H1 (cell line): Measurements from ENCODE around the gene PTMA. TPM values are rescaled to one million over a fixed set of nuclear protein-coding genes. Genes with fewer than 3 reads are reported as not detected.

ENCODE experiments used
- CTCF ChIA-PET: fragments of 300-600 bp; sonication (Branson Sonifier 250); formaldehyde crosslinking; loops from one replicate; lab custom pipeline; 2021; ENCODE audit not compliant: partially characterized antibody; lab: Charles Lee
- POLR2A ChIA-PET: fragments of 300-600 bp; sonication (Branson Sonifier 250); formaldehyde crosslinking; loops from one replicate; lab custom pipeline; 2021; ENCODE audit warnings: inconsistent platforms; ENCODE audit not compliant: partially characterized antibody; lab: Charles Lee
- DNase-seq, 2 experiments: peaks; one replicate each; pipeline versions ENCODE4 v3.0.0 to v3.0.0-alpha.2; 2010 to 2022; ENCODE audit warnings: low spot score in 2 of 2, low read depth in 1 of 2, mixed read lengths in 1 of 2
- FAIRE-seq: peaks from 2 replicates; lab custom pipeline; 2011; peaks lifted over from hg19 to GRCh38; lab: Jason Lieb, UNC
- H2AFZ ChIP-seq: 2 replicates; pipeline ENCODE4 v1.8.1; 2012; ENCODE audit warnings: low read length, inconsistent platforms
- H2AK5ac ChIP-seq: 2 replicates; pipeline ENCODE4 v1.6.1; 2013; ENCODE audit warnings: low read depth, low read length
- H2BK120ac ChIP-seq: replicated peaks from 2 replicates; pipeline ENCODE3; 2013; ENCODE audit warnings: low read depth, low read length, inconsistent platforms
- H2BK12ac ChIP-seq: 2 replicates; pipeline ENCODE4 v1.6.1; 2013; ENCODE audit warnings: low read depth, low read length
- H2BK15ac ChIP-seq: 2 replicates; pipeline ENCODE4 v1.6.1; 2013; ENCODE audit warnings: low read length
- H2BK20ac ChIP-seq: 2 replicates; pipeline ENCODE4 v1.6.1; 2013; ENCODE audit warnings: low read length
- H2BK5ac ChIP-seq: 2 replicates; pipeline ENCODE4 v1.6.1; 2013; ENCODE audit warnings: low read depth, low read length
- H3K14ac ChIP-seq: 2 replicates; pipeline ENCODE4 v1.6.1; 2013; ENCODE audit warnings: inconsistent platforms; ENCODE audit not compliant: insufficient read length
- H3K18ac ChIP-seq: 2 replicates; pipeline ENCODE4 v1.6.1; 2013; ENCODE audit warnings: low read length; ENCODE audit errors: extremely low read depth
- H3K23ac ChIP-seq: 2 replicates; pipeline ENCODE4 v1.6.1; 2013; ENCODE audit warnings: inconsistent platforms; ENCODE audit not compliant: insufficient read length
- H3K23me2 ChIP-seq: 2 replicates; pipeline ENCODE4 v1.6.1; 2013; ENCODE audit warnings: low read depth, low read length
- H3K27ac ChIP-seq: 2 replicates; pipeline ENCODE4 v1.6.1; 2011; ENCODE audit warnings: low read depth, low read length, inconsistent platforms
- H3K27me3 ChIP-seq, 4 experiments: replicated peaks in 1 of 4; 1 replicate in 1 of 4; 2 replicates in 3 of 4; pipeline versions ENCODE4 v1.6.1 to v1.8.1; 2011 to 2013; ENCODE audit warnings: low read length in 3 of 4, mild to moderate bottlenecking in 3 of 4, inconsistent platforms in 2 of 4, mixed read lengths in 2 of 4, moderate library complexity in 1 of 4; ENCODE audit not compliant: control insufficient read depth in 3 of 4, insufficient read depth in 3 of 4; ENCODE audit errors: extremely low read depth in 1 of 4
- H3K36me3 ChIP-seq, 4 experiments: 2 replicates each; pipeline versions ENCODE4 v1.6.1 to v1.8.1; 2011 to 2013; ENCODE audit warnings: mild to moderate bottlenecking in 4 of 4, low read length in 3 of 4, moderate library complexity in 2 of 4, control low read depth in 1 of 4, inconsistent platforms in 1 of 4; ENCODE audit not compliant: insufficient read depth in 4 of 4, control insufficient read depth in 2 of 4
- H3K4ac ChIP-seq: replicated peaks from 2 replicates; pipeline ENCODE3; 2013; ENCODE audit warnings: low read length, low read depth, mixed read lengths, inconsistent platforms; ENCODE audit not compliant: insufficient read length
- H3K4me1 ChIP-seq, 4 experiments: replicated peaks in 1 of 4; 1 replicate in 1 of 4; 2 replicates in 3 of 4; pipeline versions ENCODE4 v1.6.1 to v1.8.1; 2011 to 2013; ENCODE audit warnings: low read length in 3 of 4, inconsistent platforms in 2 of 4, mixed read lengths in 1 of 4; ENCODE audit not compliant: insufficient read depth in 4 of 4, control insufficient read depth in 3 of 4
- H3K4me2 ChIP-seq, 2 experiments: 2 replicates each; pipeline versions ENCODE4 v1.6.1 to v1.8.1; 2011 to 2013; ENCODE audit warnings: low read depth in 2 of 2, low read length in 2 of 2, control low read depth in 1 of 2, inconsistent platforms in 1 of 2, mild to moderate bottlenecking in 1 of 2; ENCODE audit not compliant: insufficient read depth in 1 of 2
- H3K4me3 ChIP-seq, 4 experiments: fragments of 200-600, 300-600 bp in 1 of 4; sonication (generic), shearing (Covaris generic), sonication (Bioruptor Twin) in 1 of 4; 2 replicates each; pipeline versions ENCODE4 v1.5.1 to v1.8.1; 2011 to 2016; ENCODE audit warnings: low read length in 4 of 4, low read depth in 3 of 4, control low read depth in 2 of 4, inconsistent platforms in 2 of 4, mild to moderate bottlenecking in 2 of 4, mixed read lengths in 1 of 4, moderate library complexity in 1 of 4; ENCODE audit not compliant: insufficient read depth in 2 of 4; ENCODE audit errors: extremely low read depth in 1 of 4
- H3K56ac ChIP-seq: replicated peaks from 2 replicates; pipeline ENCODE3; 2013; ENCODE audit warnings: low read depth, mild to moderate bottlenecking, mixed read lengths, low read length, inconsistent platforms; ENCODE audit not compliant: insufficient read length
- H3K79me1 ChIP-seq: 2 replicates; pipeline ENCODE4 v1.6.1; 2013; ENCODE audit warnings: low read depth, low read length, control low read depth
- H3K79me2 ChIP-seq, 2 experiments: 2 replicates each; pipeline versions ENCODE4 v1.6.1 to v1.8.1; 2012 to 2013; ENCODE audit warnings: low read length in 2 of 2, mild to moderate bottlenecking in 2 of 2, inconsistent platforms in 1 of 2; ENCODE audit not compliant: insufficient read depth in 2 of 2, control insufficient read depth in 1 of 2
- H3K9ac ChIP-seq, 4 experiments: replicated peaks in 1 of 4; 1 replicate in 1 of 4; 2 replicates in 3 of 4; pipeline versions ENCODE4 v1.6.1 to v1.8.1; 2011 to 2013; ENCODE audit warnings: low read depth in 3 of 4, low read length in 3 of 4, control low read depth in 2 of 4, mild to moderate bottlenecking in 2 of 4, moderate library complexity in 2 of 4, inconsistent platforms in 1 of 4; ENCODE audit errors: extremely low read depth in 1 of 4
- H3K9me3 ChIP-seq, 2 experiments: 2 replicates each; pipeline versions ENCODE4 v1.6.1 to v1.8.1; 2012 to 2013; ENCODE audit warnings: mild to moderate bottlenecking in 2 of 2, moderate library complexity in 2 of 2, control low read depth in 1 of 2, inconsistent platforms in 1 of 2, low read depth in 1 of 2, low read length in 1 of 2, mixed read lengths in 1 of 2; ENCODE audit not compliant: insufficient read depth in 2 of 2
- H4K20me1 ChIP-seq, 2 experiments: replicated peaks in 1 of 2; 2 replicates each; pipeline versions ENCODE3 to v1.8.1; 2011 to 2013; ENCODE audit warnings: inconsistent platforms in 2 of 2, low read length in 2 of 2, mild to moderate bottlenecking in 1 of 2; ENCODE audit not compliant: insufficient read depth in 2 of 2, control insufficient read depth in 1 of 2
- H4K5ac ChIP-seq: 2 replicates; pipeline ENCODE4 v1.6.1; 2013; ENCODE audit warnings: low read length, low read depth, mixed read lengths, inconsistent platforms; ENCODE audit not compliant: insufficient read length
- H4K8ac ChIP-seq: 2 replicates; pipeline ENCODE4 v1.8.0; 2013; ENCODE audit warnings: mild to moderate bottlenecking, moderate library complexity, low read length, inconsistent platforms; ENCODE audit not compliant: insufficient read depth; ENCODE audit errors: extremely low read depth
- H4K91ac ChIP-seq: replicated peaks from 2 replicates; pipeline ENCODE3; 2013; ENCODE audit warnings: low read length, mixed read lengths, inconsistent platforms; ENCODE audit not compliant: insufficient read length
- ASH2L ChIP-seq: fragments of 200-600, 300-600 bp; sonication (generic); IDR thresholded peaks from one replicate; pipeline ENCODE4 v1.7.1; 2017; ENCODE audit warnings: low read length
- CHD2 ChIP-seq: IDR thresholded peaks from 2 replicates; pipeline ENCODE4 v1.6.1; 2012; ENCODE audit warnings: low read length, improper control_type of control experiment
- HDAC6 ChIP-seq: IDR thresholded peaks from one replicate; pipeline ENCODE4 v1.7.1; 2012; ENCODE audit warnings: low read depth, mild to moderate bottlenecking, inconsistent platforms, low read length, moderate library complexity
- RAD21 ChIP-seq, 2 experiments: IDR thresholded peaks in 1 of 2; conservative IDR thresholded peaks in 1 of 2; 2 replicates each; pipeline ENCODE4 v1.6.1; 2011; ENCODE audit warnings: low read depth in 2 of 2, low read length in 2 of 2, improper control_type of control experiment in 1 of 2, inconsistent platforms in 1 of 2, mild to moderate bottlenecking in 1 of 2, moderate library complexity in 1 of 2
- SP1 ChIP-seq: IDR thresholded peaks from 2 replicates; pipeline ENCODE4 v1.6.1; 2011; ENCODE audit warnings: low read depth, low read length
- TCF12 ChIP-seq: IDR thresholded peaks from 2 replicates; pipeline ENCODE4 v1.6.1; 2011; ENCODE audit warnings: low read depth, mild to moderate bottlenecking, low read length
- WGBS, 2 experiments: shearing (Covaris generic) in 1 of 2; methylation state at CpG; one replicate each; pipeline versions ENCODE4 v1.1.6 to v1.1.7; 2013 to 2015; ENCODE audit warnings: low lambda C conversion rate in 2 of 2, mixed read lengths in 2 of 2, inconsistent platforms in 1 of 2, low coverage in 1 of 2, missing lambda C conversion rate in 1 of 2; ENCODE audit not compliant: insufficient replicate concordance in 2 of 2, insufficient coverage in 1 of 2, insufficient read length in 1 of 2; ENCODE audit errors: extremely low coverage in 1 of 2, missing lambda C conversion rate in 1 of 2; 5-methylcytosine and 5-hydroxymethylcytosine counted together
- polyA plus RNA-seq, 7 experiments: library from polyadenylated mRNA; depleted of rRNA in 3 of 7; stranded (reverse) in 5 of 7; unstranded in 2 of 7; fragments of >200 nt in 5 of 7; fragments of 200-250 nt in 2 of 7; gene quantifications; 1 replicate in 5 of 7; 2 replicates in 1 of 7; 4 replicates in 1 of 7; pipeline versions ENCODE4 v1.2.1 to v1.2.3, GENCODE V29; 2011 to 2013; ENCODE audit warnings: missing spikeins in 2 of 7, mixed read lengths in 2 of 7
- total RNA-seq: library from RNA; stranded (reverse); fragmentation: NEBNext Ultra II Directional; extraction: Animal tissue kit (Norgen Biotek cat#: 25700); gene quantifications from 2 replicates; pipeline ENCODE4 v1.2.1, GENCODE V29; 2021
- TF ChIP-seq, protein P1 (sequence below): IDR thresholded peaks from 2 replicates; pipeline ENCODE4 v1.6.1; 2012; ENCODE audit warnings: inconsistent platforms
- TF ChIP-seq, protein P2 (sequence below): IDR thresholded peaks from 2 replicates; pipeline ENCODE4 v1.6.1; 2011; ENCODE audit warnings: low read depth, mild to moderate bottlenecking, low read length; ENCODE audit not compliant: insufficient read depth
- TF ChIP-seq, protein P3 (sequence below): IDR thresholded peaks from 2 replicates; pipeline ENCODE4 v1.6.1; 2012; ENCODE audit warnings: inconsistent platforms

Gene PTMA
- total and polyA plus RNA-seq, 2 of the 8 experiments (the other 6 are each of a cell fraction or from before 2014, with no cell fraction given), result 683 to 2,680 TPM

DNA sequence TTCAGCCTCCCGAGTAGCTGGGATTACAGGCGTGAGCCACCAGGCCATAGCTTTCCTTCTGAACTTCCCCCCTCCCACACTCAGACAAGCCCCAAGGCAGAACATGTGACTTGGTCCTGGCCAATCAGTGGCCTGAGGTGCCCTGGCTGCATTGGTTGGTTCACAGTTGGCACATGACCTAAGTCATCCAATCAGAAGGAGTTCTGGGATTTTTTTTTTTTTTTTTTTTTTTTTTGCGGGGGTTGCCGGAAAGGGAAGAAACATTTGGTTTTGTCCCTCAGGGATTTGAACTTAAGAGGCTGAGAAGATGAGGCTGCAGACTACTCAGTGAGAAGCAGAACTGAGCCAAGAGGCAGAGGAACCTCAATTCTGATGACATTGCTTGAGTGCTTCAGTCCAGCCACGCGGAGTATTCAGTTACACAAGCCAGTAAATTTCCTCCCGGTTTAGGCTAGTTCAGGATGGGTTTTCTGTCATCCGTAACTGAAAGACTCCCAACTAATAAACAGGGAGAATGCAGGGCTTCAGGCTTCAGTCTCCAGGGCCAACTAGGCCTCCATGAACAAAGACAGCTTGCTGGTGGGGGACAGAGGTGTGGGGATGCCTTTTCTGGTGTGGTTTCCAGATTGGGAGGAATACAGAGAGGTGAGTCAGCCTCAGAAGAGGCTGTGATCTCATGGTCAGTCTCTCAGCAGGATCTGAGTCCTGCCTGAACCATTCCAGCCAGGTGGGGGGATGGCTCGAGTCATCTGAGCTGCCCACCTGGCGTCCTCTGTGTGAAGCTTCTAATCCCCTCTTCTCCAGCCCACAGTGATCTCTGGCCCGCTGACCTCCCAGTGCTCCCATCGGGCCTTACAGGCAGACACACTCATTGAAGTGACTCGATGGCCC lies 9.2 kb downstream of the PTMA start:
- Histone ChIP-seq H3K9ac (peak overlapping the region in 2 of 4 experiments; percentile 35 to 45; a peak in 3 of 7 replicates), H3K18ac (no peak overlapping the region), H4K91ac (no peak overlapping the region), H2BK12ac (no peak overlapping the region), H4K20me1 (peaks cover 0 to 2% of the 10 kb centered on the region in 2 experiments), H2BK5ac (no peak overlapping the region), H3K79me1 (no peaks in the 10 kb centered on the region), H3K56ac (no peak overlapping the region), H3K36me3 (peaks cover under 1 to 7% (median 3%) of the 10 kb centered on the region in 4 experiments), H2BK120ac (no peak overlapping the region), H3K4me3 (peak overlapping the region in 2 of 4 experiments; percentile 11 to 40; a peak in 2 of 8 replicates), H2BK15ac (no peak overlapping the region), H3K23me2 (no peaks in the 10 kb centered on the region), H4K5ac (no peak overlapping the region), H3K4me1 (peaks cover 0 to 16% (median 11%) of the 10 kb centered on the region in 4 experiments; a peak in 6 of 7 replicates), H3K9me3 (no peaks in the 10 kb centered on the region), H3K4ac (no peak overlapping the region), H3K27me3 (no peaks in the 10 kb centered on the region), H2AFZ (no peak overlapping the region), H3K23ac (no peak overlapping the region), H2BK20ac (no peak overlapping the region; the same call in 1 of the 2 replicates), H3K27ac (peak overlapping the region; percentile 13), H2AK5ac (no peak overlapping the region), H3K4me2 (peak overlapping the region; percentile 54 to 56), H3K14ac (no peak overlapping the region), H3K79me2 (peaks cover 0 to 6% of the 10 kb centered on the region in 2 experiments; a peak in 3 of 4 replicates), H4K8ac (peak overlapping the region; percentile 79; the same call in 1 of the 2 replicates)
- FAIRE-seq, result no peak
- ChIA-PET CTCF (interaction anchor here (0.9 to 12.1 kb wide), 11 partner anchors 8 to 154 kb away, joined by 3 to 555 read pairs (median 3); partner anchors contain the start of gene COPS7B), POLR2A (interaction anchor here (0.5 to 22.8 kb wide), 8 partner anchors 11 to 254 kb away, joined by 3 to 1080 read pairs (median 6); partner anchors contain the start of gene PTMA)
- DNase-seq, result peak in 1 of 2 experiments; percentile 74
- WGBS, 2 experiments, result 89% methylated on average over 11 of the region's 13 CpGs; no CpG with 5 or more reads in 1 of the 2 experiments
- TF ChIP-seq ASH2L (no peak), TCF12 (no peak), SP1 (peak; percentile 79; the same call in 1 of the 2 replicates), RAD21 (IDR thresholded peaks at IDR 0.05 in 1 of 2, conservative IDR thresholded peaks at IDR 0.05 in 1 of 2; ENCODE audit: low read depth in 2 of 2, low read length in 2 of 2) (no peak), HDAC6 (no peak), CHD2 (peak; percentile 42; the same call in 1 of the 2 replicates)
- TF ChIP-seq, protein P1, sequence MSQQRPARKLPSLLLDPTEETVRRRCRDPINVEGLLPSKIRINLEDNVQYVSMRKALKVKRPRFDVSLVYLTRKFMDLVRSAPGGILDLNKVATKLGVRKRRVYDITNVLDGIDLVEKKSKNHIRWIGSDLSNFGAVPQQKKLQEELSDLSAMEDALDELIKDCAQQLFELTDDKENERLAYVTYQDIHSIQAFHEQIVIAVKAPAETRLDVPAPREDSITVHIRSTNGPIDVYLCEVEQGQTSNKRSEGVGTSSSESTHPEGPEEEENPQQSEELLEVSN, result 0 out of 2 replicates have a peak, but pooled peaks have one; percentile 24
- TF ChIP-seq, protein P2, sequence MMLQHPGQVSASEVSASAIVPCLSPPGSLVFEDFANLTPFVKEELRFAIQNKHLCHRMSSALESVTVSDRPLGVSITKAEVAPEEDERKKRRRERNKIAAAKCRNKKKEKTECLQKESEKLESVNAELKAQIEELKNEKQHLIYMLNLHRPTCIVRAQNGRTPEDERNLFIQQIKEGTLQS, result peak; percentile 85
- TF ChIP-seq, protein P3, sequence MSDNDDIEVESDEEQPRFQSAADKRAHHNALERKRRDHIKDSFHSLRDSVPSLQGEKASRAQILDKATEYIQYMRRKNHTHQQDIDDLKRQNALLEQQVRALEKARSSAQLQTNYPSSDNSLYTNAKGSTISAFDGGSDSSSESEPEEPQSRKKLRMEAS, result 0 out of 2 replicates have a peak, but pooled peaks have one; percentile 29
